ENCODE results near the gene PRKG2. TPM values are rescaled to one million over a fixed set of nuclear protein-coding genes. Genes with fewer than 3 reads are reported as not detected.

The PRKG2 gene
- total RNA-seq, 3 donors from 2014 or later: 1.2 to 3.5 (median 1.3) TPM

DNA sequence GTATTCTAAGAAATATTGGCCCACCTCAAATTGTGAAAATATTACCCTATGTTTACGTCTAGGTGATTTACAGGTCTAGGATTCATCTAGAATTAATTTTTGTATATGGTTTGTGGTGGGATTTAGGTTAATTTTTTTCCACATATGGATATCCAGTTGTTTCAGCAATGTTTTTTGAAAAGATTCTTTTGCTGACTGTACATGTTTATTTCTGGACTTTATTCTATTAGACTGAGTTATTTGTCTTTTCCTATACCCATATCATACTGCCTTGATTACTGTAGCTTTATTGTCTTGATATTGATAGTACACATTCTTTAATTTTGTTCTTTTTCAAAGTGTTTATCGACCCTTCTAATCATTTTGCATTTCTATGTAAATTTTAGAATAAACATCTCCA lies 83.5 kb downstream of the PRKG2 start:
- Histone ChIP-seq H3K4me1 (no peaks in the 10 kb centered on the region), H3K9me3 (no peaks in the 10 kb centered on the region), H3K4me3 (no peak overlapping the region), H3K27ac (no peak overlapping the region), H3K36me3 (no peaks in the 10 kb centered on the region), H3K27me3 (no peaks in the 10 kb centered on the region)
- intact Hi-C loops (cut with DNase I; ENCODE audit: low total_unique reads): no loop called here
- TF ChIP-seq POLR2AphosphoS5 (IDR thresholded peaks at IDR 0.05) (no peak), CTCF (IDR thresholded peaks at IDR 0.05) (no peak), POLR2A (IDR thresholded peaks at IDR 0.05) (no peak)
- DNase-seq (ENCODE audit: low spot score in 2 of 2): no peak

DNA sequence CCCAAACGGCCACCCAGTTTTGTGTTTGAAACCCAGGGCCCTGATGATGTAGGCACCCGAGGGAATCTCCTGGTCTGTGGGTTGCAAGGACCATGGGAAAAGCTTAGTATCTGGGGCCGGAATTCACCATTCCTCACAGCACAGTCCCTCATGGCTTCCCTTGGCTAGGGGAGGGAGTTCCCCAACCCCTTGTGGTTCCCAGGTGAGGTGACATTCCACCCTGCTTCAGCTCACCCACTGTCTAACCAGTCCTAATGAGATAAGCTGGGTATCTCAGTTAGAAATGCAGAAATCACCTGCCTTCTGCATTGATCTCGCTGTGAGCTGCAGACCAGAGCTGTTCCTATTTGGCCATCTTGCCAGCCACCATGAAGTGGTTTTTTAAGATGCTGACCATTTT lies 84.0 kb downstream of the PRKG2 start:
- intact Hi-C loops (cut with DNase I; ENCODE audit: low total_unique reads): no loop called here
- Histone ChIP-seq H3K4me1 (no peaks in the 10 kb centered on the region), H3K4me3 (no peak overlapping the region), H3K9me3 (no peaks in the 10 kb centered on the region), H3K36me3 (no peaks in the 10 kb centered on the region), H3K27ac (no peak overlapping the region), H3K27me3 (no peaks in the 10 kb centered on the region)
- DNase-seq (ENCODE audit: low spot score in 2 of 2): no peak
- TF ChIP-seq POLR2A (IDR thresholded peaks at IDR 0.05) (no peak), POLR2AphosphoS5 (IDR thresholded peaks at IDR 0.05) (no peak), CTCF (IDR thresholded peaks at IDR 0.05) (no peak)

GRCh38 chr4:81130569-81130968 lies 84.5 kb downstream of the PRKG2 start:
- intact Hi-C loops (cut with DNase I; ENCODE audit: low total_unique reads): no loop called here
- Histone ChIP-seq H3K9me3 (no peaks in the 10 kb centered on the region), H3K4me1 (no peaks in the 10 kb centered on the region), H3K27ac (no peak overlapping the region), H3K36me3 (no peaks in the 10 kb centered on the region), H3K4me3 (no peak overlapping the region), H3K27me3 (no peaks in the 10 kb centered on the region)
- TF ChIP-seq POLR2AphosphoS5 (IDR thresholded peaks at IDR 0.05) (no peak), POLR2A (IDR thresholded peaks at IDR 0.05) (no peak), CTCF (IDR thresholded peaks at IDR 0.05) (no peak)
- no peak for DNase-seq (ENCODE audit: low spot score in 2 of 2)

- DNase-seq (ENCODE audit: low spot score in 2 of 2): no peak
- no peak overlapping the region for H3K27ac ChIP-seq
- no peaks in the 10 kb centered on the region for H3K4me1 ChIP-seq
- no peaks in the 10 kb centered on the region for H3K36me3 ChIP-seq
- no peak for TF ChIP-seq POLR2AphosphoS5 (IDR thresholded peaks at IDR 0.05)
- TF ChIP-seq CTCF (IDR thresholded peaks at IDR 0.05): no peak
- no peak for TF ChIP-seq POLR2A (IDR thresholded peaks at IDR 0.05)
- intact Hi-C loops (cut with DNase I; ENCODE audit: low total_unique reads): no loop called here
- no peaks in the 10 kb centered on the region for H3K9me3 ChIP-seq
- no peak overlapping the region for H3K4me3 ChIP-seq
- H3K27me3 ChIP-seq: no peaks in the 10 kb centered on the region
Measured at GRCh38 chr4:81120055-81120454, 95.0 kb downstream of the PRKG2 start.

- DNase-seq (ENCODE audit: low spot score in 2 of 2): no peak
- H3K9me3 ChIP-seq: no peaks in the 10 kb centered on the region
- intact Hi-C loops (cut with DNase I; ENCODE audit: low total_unique reads): no loop called here
Measured at GRCh38 chr4:81118086-81118485, 96.9 kb downstream of the PRKG2 start.

More at GRCh38 chr4:81118086-81118485, 96.9 kb downstream of the PRKG2 start:
- Histone ChIP-seq H3K4me1 (no peaks in the 10 kb centered on the region), H3K4me3 (no peak overlapping the region), H3K27ac (no peak overlapping the region), H3K27me3 (no peaks in the 10 kb centered on the region), H3K36me3 (no peaks in the 10 kb centered on the region)
- no peak for TF ChIP-seq CTCF (IDR thresholded peaks at IDR 0.05)
- TF ChIP-seq POLR2AphosphoS5 (IDR thresholded peaks at IDR 0.05): no peak
- TF ChIP-seq POLR2A (IDR thresholded peaks at IDR 0.05): no peak
